Type B pancreatic cell (in vitro differentiated cells): ENCODE measurements around the gene HHAT. TPM values are rescaled to one million over a fixed set of nuclear protein-coding genes. Genes with fewer than 3 reads are reported as not detected.

ENCODE experiments used
- DNase-seq: peaks from one replicate; pipeline ENCODE4 v3.0.0; 2021; ENCODE audit warnings: mixed read lengths; ENCODE audit not compliant: unreplicated experiment; ENCODE audit errors: extremely low spot score
- H3K27ac Mint-ChIP-seq: 2 replicates; pipeline ENCODE4 v1.8.0; 2021; ENCODE audit warnings: mild to moderate bottlenecking, mixed read lengths
- H3K27me3 Mint-ChIP-seq: 2 replicates; pipeline ENCODE4 v1.8.0; 2021; ENCODE audit warnings: mixed read lengths
- H3K36me3 Mint-ChIP-seq: 2 replicates; pipeline ENCODE4 v1.8.0; 2021; ENCODE audit warnings: mixed read lengths
- H3K4me1 Mint-ChIP-seq: one replicate; pipeline ENCODE4 v1.8.0; 2021; ENCODE audit warnings: mixed read lengths; ENCODE audit not compliant: unreplicated experiment
- H3K4me3 Mint-ChIP-seq: 2 replicates; pipeline ENCODE4 v1.8.0; 2021; ENCODE audit warnings: mild to moderate bottlenecking, mixed read lengths
- H3K9me3 Mint-ChIP-seq: 2 replicates; pipeline ENCODE4 v1.8.0; 2021; ENCODE audit warnings: mixed read lengths
- CTCF ChIP-seq: fragments of 200-600 bp; sonication (generic); conservative IDR thresholded peaks from 2 replicates; pipeline ENCODE4 v1.5.0; 2021; ENCODE audit warnings: antibody characterized with exemption, mild to moderate bottlenecking
- total RNA-seq: library from RNA; stranded (reverse); gene quantifications from 2 replicates; pipeline ENCODE4 v1.2.1, GENCODE V29; 2021; ENCODE audit warnings: low replicate concordance

Gene HHAT
- total RNA-seq, 1 donor from 2014 or later: 9.0 TPM

- no peaks in the 10 kb centered on the region for H3K27me3 Mint-ChIP-seq
- DNase-seq: no peak
- H3K4me1 Mint-ChIP-seq: no peaks in the 10 kb centered on the region
- no peak overlapping the region for H3K27ac Mint-ChIP-seq
- H3K36me3 Mint-ChIP-seq: no peaks in the 10 kb centered on the region
- TF ChIP-seq CTCF: no peak
- H3K9me3 Mint-ChIP-seq: no peaks in the 10 kb centered on the region
- H3K4me3 Mint-ChIP-seq: no peak overlapping the region
Observed at GRCh38 chr1:210629276-210629675, 300.6 kb downstream of the HHAT start.

DNA sequence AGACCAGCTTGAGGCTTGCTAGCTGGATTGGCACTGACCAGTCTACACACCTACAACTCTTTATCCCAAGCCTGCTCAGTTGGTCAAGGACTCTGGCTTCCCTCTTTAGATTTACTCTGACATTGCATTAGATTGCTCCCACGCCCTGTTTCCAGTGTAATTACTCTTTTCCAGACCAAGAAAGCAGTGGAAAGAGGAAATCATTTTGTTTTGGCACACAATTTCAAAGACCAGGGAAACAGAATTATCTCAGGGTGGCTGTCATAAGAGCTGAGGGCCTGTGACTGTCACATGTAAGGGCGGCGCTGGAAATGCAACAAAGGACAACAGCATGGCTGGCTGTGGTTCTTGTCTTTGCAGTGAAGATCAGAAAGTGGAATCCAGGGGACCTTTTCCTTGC, 302.7 kb downstream of the HHAT start:
- Mint-ChIP-seq H3K27ac (no peak overlapping the region), H3K36me3 (no peaks in the 10 kb centered on the region), H3K9me3 (no peaks in the 10 kb centered on the region), H3K4me3 (no peak overlapping the region), H3K27me3 (no peaks in the 10 kb centered on the region), H3K4me1 (no peaks in the 10 kb centered on the region)
- DNase-seq: no peak
- TF ChIP-seq CTCF: no peak

- H3K4me1 Mint-ChIP-seq: no peaks in the 10 kb centered on the region
- no peaks in the 10 kb centered on the region for H3K27me3 Mint-ChIP-seq
- no peak overlapping the region for H3K27ac Mint-ChIP-seq
- TF ChIP-seq CTCF: no peak
- no peak for DNase-seq
- H3K36me3 Mint-ChIP-seq: no peaks in the 10 kb centered on the region
- H3K9me3 Mint-ChIP-seq: no peaks in the 10 kb centered on the region
- H3K4me3 Mint-ChIP-seq: no peak overlapping the region
Observed at GRCh38 chr1:210633140-210633539, 304.4 kb downstream of the HHAT start.

- no peaks in the 10 kb centered on the region for H3K9me3 Mint-ChIP-seq
- H3K4me1 Mint-ChIP-seq: no peaks in the 10 kb centered on the region
- no peaks in the 10 kb centered on the region for H3K27me3 Mint-ChIP-seq
- no peak overlapping the region for H3K4me3 Mint-ChIP-seq
- no peaks in the 10 kb centered on the region for H3K36me3 Mint-ChIP-seq
- no peak for TF ChIP-seq CTCF
- no peak for DNase-seq
- H3K27ac Mint-ChIP-seq: no peak overlapping the region
Observed at GRCh38 chr1:210633636-210634035, 304.9 kb downstream of the HHAT start.

GRCh38 chr1:210635108-210635507, 306.4 kb downstream of the HHAT start:
- DNase-seq: no peak
- no peaks in the 10 kb centered on the region for H3K9me3 Mint-ChIP-seq
- no peak for TF ChIP-seq CTCF
- no peak overlapping the region for H3K4me3 Mint-ChIP-seq
- no peak overlapping the region for H3K27ac Mint-ChIP-seq
- no peaks in the 10 kb centered on the region for H3K36me3 Mint-ChIP-seq
- no peaks in the 10 kb centered on the region for H3K27me3 Mint-ChIP-seq
- H3K4me1 Mint-ChIP-seq: no peaks in the 10 kb centered on the region

- peaks cover 10% of the 10 kb centered on the region for H3K4me1 Mint-ChIP-seq
- TF ChIP-seq CTCF: no peak
- no peak overlapping the region for H3K4me3 Mint-ChIP-seq
- no peaks in the 10 kb centered on the region for H3K9me3 Mint-ChIP-seq
- no peak overlapping the region for H3K27ac Mint-ChIP-seq
- DNase-seq: no peak
- no peaks in the 10 kb centered on the region for H3K27me3 Mint-ChIP-seq
- H3K36me3 Mint-ChIP-seq: no peaks in the 10 kb centered on the region
Observed at GRCh38 chr1:210641582-210641981, 312.9 kb downstream of the HHAT start.
